ENCODE data around the gene TRAPPC10.

- no peak for TF ChIP-seq EZH2 (IDR thresholded peaks at IDR 0.05)
- no peak for TF ChIP-seq POLR2AphosphoS5 (IDR thresholded peaks at IDR 0.05; ENCODE audit: borderline replicate concordance, low read depth, low read length)
- TF ChIP-seq FOXP2 (optimal IDR thresholded peaks at IDR 0.05; ENCODE audit: control extremely low read depth, extremely low read length, insufficient read depth) = no peak
Observed at GRCh38 chr21:44002511-44002910, 9.6 kb upstream of the TRAPPC10 start.
